Measurements from ENCODE around the gene FGB. TPM values are rescaled to one million over a fixed set of nuclear protein-coding genes. Genes with fewer than 3 reads are reported as not detected.

FGB gene
- total and polyA plus RNA-seq, 2 of the 13 experiments (the other 11 are each of a cell fraction or from before 2014, with no cell fraction given) = 226 to 784 TPM

DNA sequence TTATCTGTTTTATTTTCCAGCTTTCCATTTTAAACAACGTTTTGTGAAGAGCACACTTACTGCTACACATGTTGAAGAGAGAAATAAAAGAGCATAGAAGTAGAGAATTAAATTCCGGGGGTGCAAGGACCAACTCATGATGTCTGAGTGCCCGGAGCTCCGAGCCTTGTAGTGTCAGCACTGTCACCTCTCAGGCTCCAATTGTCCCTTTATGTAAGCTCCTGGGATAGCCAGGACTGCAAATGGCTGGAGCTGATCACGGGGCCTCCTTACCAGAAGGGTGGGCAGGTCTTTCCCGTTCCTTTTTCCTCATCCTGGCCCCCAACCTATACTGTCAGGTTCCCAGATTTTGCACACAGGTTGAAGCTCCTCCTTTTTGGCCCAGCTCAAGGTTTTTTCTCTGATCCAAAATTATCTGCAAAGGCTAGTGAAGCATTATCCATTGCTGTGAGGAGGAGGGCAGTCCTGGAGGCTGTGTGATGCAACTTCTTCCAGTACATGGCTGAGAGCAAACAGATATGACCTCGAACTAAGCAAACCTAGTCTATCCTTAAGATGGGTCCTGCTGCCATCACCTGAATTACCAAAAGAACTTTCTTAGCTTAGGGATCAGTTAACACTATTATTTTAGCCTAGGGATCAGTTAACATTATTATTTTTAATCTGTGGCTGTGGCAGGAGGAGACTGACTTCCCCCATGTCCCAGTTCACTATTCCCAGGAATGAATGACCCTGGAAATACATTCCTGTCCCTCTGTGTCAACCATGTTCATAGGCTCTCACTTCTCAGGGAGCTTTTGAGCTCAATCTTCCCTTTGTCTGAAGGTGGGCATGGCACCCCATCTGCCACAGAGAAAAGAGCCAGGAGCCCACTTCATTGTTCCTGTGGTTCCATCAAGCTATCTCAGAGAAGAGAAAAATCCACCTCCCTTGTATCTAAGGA is 49.9 kb downstream of the FGB start, which contains the start of gene FGG (continued):
- TF ChIP-seq ZFX (CRISPR knock-in tag; IDR thresholded peaks at IDR 0.05; ENCODE audit: low read depth) = peak; percentile 43; the same call in 1 of the 2 replicates
- no peak for TF ChIP-seq GTF3A (CRISPR knock-in tag; conservative IDR thresholded peaks at IDR 0.05)
- TF ChIP-seq, protein P1, sequence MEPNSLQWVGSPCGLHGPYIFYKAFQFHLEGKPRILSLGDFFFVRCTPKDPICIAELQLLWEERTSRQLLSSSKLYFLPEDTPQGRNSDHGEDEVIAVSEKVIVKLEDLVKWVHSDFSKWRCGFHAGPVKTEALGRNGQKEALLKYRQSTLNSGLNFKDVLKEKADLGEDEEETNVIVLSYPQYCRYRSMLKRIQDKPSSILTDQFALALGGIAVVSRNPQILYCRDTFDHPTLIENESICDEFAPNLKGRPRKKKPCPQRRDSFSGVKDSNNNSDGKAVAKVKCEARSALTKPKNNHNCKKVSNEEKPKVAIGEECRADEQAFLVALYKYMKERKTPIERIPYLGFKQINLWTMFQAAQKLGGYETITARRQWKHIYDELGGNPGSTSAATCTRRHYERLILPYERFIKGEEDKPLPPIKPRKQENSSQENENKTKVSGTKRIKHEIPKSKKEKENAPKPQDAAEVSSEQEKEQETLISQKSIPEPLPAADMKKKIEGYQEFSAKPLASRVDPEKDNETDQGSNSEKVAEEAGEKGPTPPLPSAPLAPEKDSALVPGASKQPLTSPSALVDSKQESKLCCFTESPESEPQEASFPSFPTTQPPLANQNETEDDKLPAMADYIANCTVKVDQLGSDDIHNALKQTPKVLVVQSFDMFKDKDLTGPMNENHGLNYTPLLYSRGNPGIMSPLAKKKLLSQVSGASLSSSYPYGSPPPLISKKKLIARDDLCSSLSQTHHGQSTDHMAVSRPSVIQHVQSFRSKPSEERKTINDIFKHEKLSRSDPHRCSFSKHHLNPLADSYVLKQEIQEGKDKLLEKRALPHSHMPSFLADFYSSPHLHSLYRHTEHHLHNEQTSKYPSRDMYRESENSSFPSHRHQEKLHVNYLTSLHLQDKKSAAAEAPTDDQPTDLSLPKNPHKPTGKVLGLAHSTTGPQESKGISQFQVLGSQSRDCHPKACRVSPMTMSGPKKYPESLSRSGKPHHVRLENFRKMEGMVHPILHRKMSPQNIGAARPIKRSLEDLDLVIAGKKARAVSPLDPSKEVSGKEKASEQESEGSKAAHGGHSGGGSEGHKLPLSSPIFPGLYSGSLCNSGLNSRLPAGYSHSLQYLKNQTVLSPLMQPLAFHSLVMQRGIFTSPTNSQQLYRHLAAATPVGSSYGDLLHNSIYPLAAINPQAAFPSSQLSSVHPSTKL (CRISPR knock-in tag; IDR thresholded peaks at IDR 0.05) = peak; percentile 92
- TF ChIP-seq, protein P2, sequence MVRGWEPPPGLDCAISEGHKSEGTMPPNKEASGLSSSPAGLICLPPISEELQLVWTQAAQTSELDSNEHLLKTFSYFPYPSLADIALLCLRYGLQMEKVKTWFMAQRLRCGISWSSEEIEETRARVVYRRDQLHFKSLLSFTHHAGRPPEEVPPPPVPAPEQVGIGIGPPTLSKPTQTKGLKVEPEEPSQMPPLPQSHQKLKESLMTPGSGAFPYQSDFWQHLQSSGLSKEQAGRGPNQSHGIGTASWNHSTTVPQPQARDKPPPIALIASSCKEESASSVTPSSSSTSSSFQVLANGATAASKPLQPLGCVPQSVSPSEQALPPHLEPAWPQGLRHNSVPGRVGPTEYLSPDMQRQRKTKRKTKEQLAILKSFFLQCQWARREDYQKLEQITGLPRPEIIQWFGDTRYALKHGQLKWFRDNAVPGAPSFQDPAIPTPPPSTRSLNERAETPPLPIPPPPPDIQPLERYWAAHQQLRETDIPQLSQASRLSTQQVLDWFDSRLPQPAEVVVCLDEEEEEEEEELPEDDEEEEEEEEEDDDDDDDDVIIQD (CRISPR knock-in tag; IDR thresholded peaks at IDR 0.05; ENCODE audit: low read depth) = peak; percentile 42; the same call in 1 of the 2 replicates
- no peak for TF ChIP-seq ZNF530 (CRISPR knock-in tag; IDR thresholded peaks at IDR 0.05; ENCODE audit: low read depth)
- peak; percentile 43; the same call in 1 of the 3 replicates for TF ChIP-seq MXI1 (IDR thresholded peaks at IDR 0.05; ENCODE audit: borderline replicate concordance, low read depth, low read length)
- peak; percentile 33; the same call in 1 of the 2 replicates for TF ChIP-seq SIX1 (CRISPR knock-in tag; IDR thresholded peaks at IDR 0.05; ENCODE audit: borderline replicate concordance)
- TF ChIP-seq SP5 (CRISPR knock-in tag; IDR thresholded peaks at IDR 0.05; ENCODE audit: borderline replicate concordance, low read depth) = 0 out of 2 replicates have a peak, but pooled peaks have one; percentile 51
- TF ChIP-seq ZNF709 (CRISPR knock-in tag; IDR thresholded peaks at IDR 0.05) = no peak
- TF ChIP-seq RAD51 (IDR thresholded peaks at IDR 0.05; ENCODE audit: borderline replicate concordance) = 0 out of 2 replicates have a peak, but pooled peaks have one; percentile 28
- TF ChIP-seq THAP11 (CRISPR knock-in tag; IDR thresholded peaks at IDR 0.05) = peak; percentile 64; the same call in 1 of the 2 replicates
- TF ChIP-seq TBL1XR1 (IDR thresholded peaks at IDR 0.05; ENCODE audit: borderline replicate concordance, low read length, partially characterized antibody) = peak; percentile 8
- peak in 1 of 2 experiments; percentile 80; a peak in 2 of 4 replicates for TF ChIP-seq EP300 (IDR thresholded peaks at IDR 0.05; ENCODE audit: low read depth in 2 of 2, low read length in 2 of 2)
- TF ChIP-seq EP300 (CRISPR knock-in tag; IDR thresholded peaks at IDR 0.05; ENCODE audit: borderline replicate concordance) = peak; percentile 70; the same call in 1 of the 2 replicates
- no peak for TF ChIP-seq SP140L (CRISPR knock-in tag; IDR thresholded peaks at IDR 0.05; ENCODE audit: borderline replicate concordance)
- peak; percentile 74; the same call in 1 of the 2 replicates for TF ChIP-seq POGZ (CRISPR knock-in tag; IDR thresholded peaks at IDR 0.05)
- peak; percentile 48; the same call in 1 of the 2 replicates for TF ChIP-seq HOXA3 (CRISPR knock-in tag; IDR thresholded peaks at IDR 0.05)
- no peak for TF ChIP-seq ZNF484 (CRISPR knock-in tag; IDR thresholded peaks at IDR 0.05; ENCODE audit: borderline replicate concordance, low read depth)
- peak; percentile 71; the same call in 1 of the 2 replicates for TF ChIP-seq MIXL1 (CRISPR knock-in tag; IDR thresholded peaks at IDR 0.05)
- peak; percentile 54; the same call in 1 of the 2 replicates for TF ChIP-seq ELF3 (CRISPR knock-in tag; IDR thresholded peaks at IDR 0.05)
